ENCODE results near the gene THEMIS2. TPM values are rescaled to one million over a fixed set of nuclear protein-coding genes. Genes with fewer than 3 reads are reported as not detected.
"Not testable (repeated sequence)": the region's sequence is repeated elsewhere in the genome, so short reads cannot be mapped to it uniquely, and the experiment has no call there.

THEMIS2 gene
- 10 to 100 TPM; 58.9 to 60.1 TPM for total RNA-seq

GRCh38 chr1:27872059-27872801 lies at the start of gene THEMIS2:
THEMIS2 (plus strand) TSS chr1:27872544; CDS start chr1:27872572, 28 bp downstream.
- H3K4me3 Mint-ChIP-seq, result peak within 1 kb of the TSS; percentile 95
- CTCF ChIA-PET, result no interaction called here
- peaks cover 20% of the 10 kb centered on the region for H3K36me3 Mint-ChIP-seq (ENCODE audit: low read depth)

DNA sequence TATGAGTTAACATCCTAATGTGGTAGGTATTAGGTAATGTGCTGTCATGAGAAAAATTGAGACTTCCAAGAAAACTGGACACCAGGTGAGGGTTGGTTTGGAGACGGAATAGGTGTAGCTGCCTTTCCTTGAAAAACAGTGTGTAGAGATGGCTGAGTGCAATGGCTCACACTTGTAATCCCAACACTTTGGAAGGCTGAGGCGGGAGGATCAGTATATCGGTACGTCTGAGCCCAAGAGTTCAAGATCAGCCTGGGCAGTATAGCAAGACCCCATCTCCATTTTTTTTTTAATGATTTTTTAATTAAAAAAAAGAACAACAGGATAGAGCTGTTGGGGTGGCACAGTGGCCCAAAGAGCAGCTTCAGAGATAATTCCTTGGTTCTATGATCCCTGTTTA lies 48.6 kb upstream of the THEMIS2 start:
- H3K27ac Mint-ChIP-seq, result no peak overlapping the region
- CTCF ChIA-PET, result no interaction called here
- H3K36me3 Mint-ChIP-seq (ENCODE audit: low read depth), result peaks cover 30% of the 10 kb centered on the region
- no peak overlapping the region for H3K4me3 Mint-ChIP-seq
- no peaks in the 10 kb centered on the region for H3K9me3 Mint-ChIP-seq
- POLR2A ChIA-PET, result no interaction called here
- no peaks in the 10 kb centered on the region for H3K27me3 Mint-ChIP-seq
- DNase-seq, result no peak
- H3K4me1 Mint-ChIP-seq, result no peaks in the 10 kb centered on the region

More at GRCh38 chr1:27872059-27872801, at the start of gene THEMIS2:
- H3K27me3 Mint-ChIP-seq, result no peaks in the 10 kb centered on the region
- H3K9me3 Mint-ChIP-seq, result no peaks in the 10 kb centered on the region
- POLR2A ChIA-PET, result interaction anchor here (1.0 to 1.7 kb wide), 4 partner anchors 8 to 19 kb away, joined by 4 to 10 read pairs (median 6); no protein-coding TSS in a partner anchor
- peak within 1 kb of the TSS; percentile 82 for H3K27ac Mint-ChIP-seq
- peaks cover 58% of the 10 kb centered on the region for H3K4me1 Mint-ChIP-seq
- peak; percentile 80 for DNase-seq

DNA sequence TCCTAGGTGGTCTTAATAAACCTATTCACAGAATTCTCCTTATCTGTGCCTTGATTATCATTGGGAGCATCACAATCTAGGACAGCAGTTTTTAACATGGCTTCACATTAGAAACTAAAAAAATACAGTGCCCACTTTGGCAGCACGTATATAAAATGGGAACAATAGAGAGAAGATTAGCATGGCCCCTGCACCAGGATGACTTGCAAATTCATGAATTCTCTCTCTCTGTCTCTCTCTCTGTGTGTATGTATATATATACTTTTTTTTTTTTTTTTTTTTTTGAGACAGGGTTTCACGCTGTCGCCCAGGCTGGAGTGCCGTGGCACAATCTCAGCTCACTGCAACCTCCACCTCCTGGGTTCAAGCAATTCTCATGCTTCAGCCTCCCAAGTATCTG lies 47.9 kb upstream of the THEMIS2 start:
- Mint-ChIP-seq H3K4me1 (no peaks in the 10 kb centered on the region), H3K9me3 (no peaks in the 10 kb centered on the region), H3K4me3 (no peak overlapping the region), H3K36me3 (ENCODE audit: low read depth) (peaks cover 27% of the 10 kb centered on the region), H3K27me3 (no peaks in the 10 kb centered on the region), H3K27ac (no peak overlapping the region)
- no peak for DNase-seq
- POLR2A ChIA-PET, result no interaction called here
- CTCF ChIA-PET, result interaction anchor here (0.6 kb wide), 1 partner anchor 67 kb away, joined by 3 read pairs; no protein-coding TSS in a partner anchor

DNA sequence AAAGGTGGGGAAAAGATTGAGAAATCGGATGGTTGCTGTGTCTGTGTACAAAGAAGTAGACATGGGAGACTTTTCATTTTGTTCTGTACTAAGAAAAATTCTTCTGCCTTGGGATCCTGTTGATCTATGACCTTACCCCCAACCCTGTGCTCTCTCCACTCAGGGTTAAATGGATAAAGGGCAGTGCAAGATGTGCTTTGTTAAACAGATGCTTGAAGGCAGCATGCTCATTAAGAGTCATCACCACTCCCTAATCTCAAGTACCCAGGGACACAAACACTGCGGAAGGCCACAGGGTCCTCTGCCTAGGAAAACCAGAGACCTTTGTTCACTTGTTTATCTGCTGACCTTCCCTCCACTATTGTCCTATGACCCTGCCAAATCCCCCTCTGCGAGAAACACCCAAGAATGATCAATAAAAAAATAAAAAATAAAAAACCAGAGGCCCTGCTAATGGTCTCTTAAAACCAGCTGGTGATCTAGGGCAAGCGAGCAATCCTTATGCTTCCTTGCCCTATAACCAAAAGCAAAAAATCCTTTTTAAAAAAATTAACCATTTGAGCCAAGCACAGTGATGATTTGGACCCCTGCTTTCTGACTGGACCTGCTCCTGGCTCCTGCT lies 42.9 kb upstream of the THEMIS2 start:
- H3K36me3 Mint-ChIP-seq (ENCODE audit: low read depth), result peaks cover 14% of the 10 kb centered on the region
- H3K27ac Mint-ChIP-seq, result not testable (repeated sequence)
- POLR2A ChIA-PET, result interaction anchor here (0.9 to 3.7 kb wide), 8 partner anchors 12 to 819 kb away, joined by 3 to 35 read pairs (median 8); partner anchors contain the start of genes EYA3, FAM76A, IFI6 and RNU11

GRCh38 chr1:27830621-27831440 lies 41.5 kb upstream of the THEMIS2 start, which contains the start of gene PPP1R8:
PPP1R8 (plus strand) TSS chr1:27830782; CDS start chr1:27830836, 54 bp downstream.
- Mint-ChIP-seq H3K27me3 (no peaks in the 10 kb centered on the region), H3K36me3 (ENCODE audit: low read depth) (peaks cover 20% of the 10 kb centered on the region), H3K27ac (peak within 1 kb of the TSS; percentile 83), H3K4me3 (peak within 1 kb of the TSS; percentile 93), H3K9me3 (no peaks in the 10 kb centered on the region), H3K4me1 (peaks cover 37% of the 10 kb centered on the region)
- POLR2A ChIA-PET, result interaction anchor here (0.6 to 3.7 kb wide), 24 partner anchors 10 to 817 kb away, joined by 3 to 35 read pairs (median 4); partner anchors contain the start of genes EYA3, FAM76A, IFI6 and MED18
- DNase-seq, result peak; percentile 89
- CTCF ChIA-PET, result interaction anchor here (0.6 to 2.6 kb wide), 8 partner anchors 49 to 168 kb away, joined by 3 to 14 read pairs (median 3); partner anchors contain the start of genes FAM76A and STX12

More for the DNA sequence above, 42.9 kb upstream of the THEMIS2 start:
- not testable (repeated sequence) for H3K9me3 Mint-ChIP-seq, DNase-seq, H3K27me3 Mint-ChIP-seq
- Mint-ChIP-seq H3K4me1 (peaks cover 28% of the 10 kb centered on the region), H3K4me3 (peak overlapping the region; percentile 93)
- CTCF ChIA-PET, result interaction anchor here (0.5 to 1.6 kb wide), 2 partner anchors 104 to 106 kb away, joined by 4 to 6 read pairs; partner anchors contain the start of gene FAM76A

- DNase-seq, result no peak
- ChIA-PET CTCF (interaction anchor here (0.6 to 2.6 kb wide), 6 partner anchors 48 to 163 kb away, joined by 3 to 14 read pairs (median 3); partner anchors contain the start of gene STX12), POLR2A (interaction anchor here (0.6 to 3.7 kb wide), 11 partner anchors 9 to 256 kb away, joined by 3 to 35 read pairs (median 5); partner anchors contain the start of genes EYA3, FAM76A, IFI6 and STX12)
- H3K27ac Mint-ChIP-seq, result peak overlapping the region; percentile 83
- peaks cover 39% of the 10 kb centered on the region for H3K4me1 Mint-ChIP-seq
- H3K27me3 Mint-ChIP-seq, result no peaks in the 10 kb centered on the region
- H3K4me3 Mint-ChIP-seq, result peak overlapping the region; percentile 93
- H3K9me3 Mint-ChIP-seq, result no peaks in the 10 kb centered on the region
- peaks cover 24% of the 10 kb centered on the region for H3K36me3 Mint-ChIP-seq (ENCODE audit: low read depth)
Observed at GRCh38 chr1:27831568-27832410, 40.6 kb upstream of the THEMIS2 start.

GRCh38 chr1:27832762-27833161 lies 39.6 kb upstream of the THEMIS2 start:
- Mint-ChIP-seq H3K36me3 (ENCODE audit: low read depth) (peaks cover 26% of the 10 kb centered on the region), H3K4me1 (peaks cover 39% of the 10 kb centered on the region), H3K4me3 (peak overlapping the region; percentile 42), H3K9me3 (no peaks in the 10 kb centered on the region), H3K27me3 (no peaks in the 10 kb centered on the region), H3K27ac (no peak overlapping the region)
- no peak for DNase-seq
- CTCF ChIA-PET, result interaction anchor here (0.6 to 2.6 kb wide), 2 partner anchors 64 to 164 kb away, joined by 3 to 14 read pairs; no protein-coding TSS in a partner anchor
- POLR2A ChIA-PET, result interaction anchor here (0.7 to 3.7 kb wide), 2 partner anchors 59 to 161 kb away, joined by 4 to 35 read pairs; partner anchors contain the start of genes IFI6 and STX12

DNA sequence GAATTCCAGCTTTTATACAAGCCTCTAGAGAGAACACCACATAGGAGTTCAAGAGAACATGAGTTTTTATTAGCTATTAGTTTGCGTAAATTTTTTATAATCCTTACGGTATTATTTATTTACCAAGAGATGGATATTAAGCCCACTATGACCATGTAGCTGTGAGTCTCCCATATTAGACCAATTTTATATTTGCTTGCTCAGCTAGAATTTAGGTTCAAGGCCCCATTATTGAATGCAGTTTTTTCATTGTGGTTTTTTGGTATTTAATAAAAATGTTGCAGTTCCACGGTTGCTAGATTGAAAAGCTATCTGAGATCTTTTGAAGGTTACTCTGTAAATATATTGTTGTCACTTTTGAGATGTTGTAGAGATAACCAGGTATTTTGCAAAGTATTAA lies 38.9 kb upstream of the THEMIS2 start:
- H3K27ac Mint-ChIP-seq, result no peak overlapping the region
- no peaks in the 10 kb centered on the region for H3K27me3 Mint-ChIP-seq
- H3K9me3 Mint-ChIP-seq, result no peaks in the 10 kb centered on the region
- ChIA-PET POLR2A (interaction anchor here (3.7 kb wide), 1 partner anchor 60 kb away, joined by 35 read pairs; the partner anchor contains the start of gene STX12), CTCF (interaction anchor here (0.8 to 1.6 kb wide), 3 partner anchors 107 to 164 kb away, joined by 3 to 5 read pairs (median 3); partner anchors contain the start of gene FAM76A)
- DNase-seq, result no peak
- H3K4me1 Mint-ChIP-seq, result peaks cover 39% of the 10 kb centered on the region
- no peak overlapping the region for H3K4me3 Mint-ChIP-seq
- peaks cover 26% of the 10 kb centered on the region for H3K36me3 Mint-ChIP-seq (ENCODE audit: low read depth)

GRCh38 chr1:27835046-27835445 lies 37.3 kb upstream of the THEMIS2 start:
- Mint-ChIP-seq H3K36me3 (ENCODE audit: low read depth) (peaks cover 31% of the 10 kb centered on the region), H3K27me3 (no peaks in the 10 kb centered on the region), H3K4me3 (no peak overlapping the region), H3K4me1 (peaks cover 37% of the 10 kb centered on the region), H3K27ac (no peak overlapping the region), H3K9me3 (no peaks in the 10 kb centered on the region)
- ChIA-PET POLR2A (interaction anchor here (0.7 kb wide), 1 partner anchor 201 kb away, joined by 3 read pairs; no protein-coding TSS in a partner anchor), CTCF (interaction anchor here (1.5 kb wide), 1 partner anchor 109 kb away, joined by 3 read pairs; the partner anchor contains the start of gene FAM76A)
- DNase-seq, result no peak

DNA sequence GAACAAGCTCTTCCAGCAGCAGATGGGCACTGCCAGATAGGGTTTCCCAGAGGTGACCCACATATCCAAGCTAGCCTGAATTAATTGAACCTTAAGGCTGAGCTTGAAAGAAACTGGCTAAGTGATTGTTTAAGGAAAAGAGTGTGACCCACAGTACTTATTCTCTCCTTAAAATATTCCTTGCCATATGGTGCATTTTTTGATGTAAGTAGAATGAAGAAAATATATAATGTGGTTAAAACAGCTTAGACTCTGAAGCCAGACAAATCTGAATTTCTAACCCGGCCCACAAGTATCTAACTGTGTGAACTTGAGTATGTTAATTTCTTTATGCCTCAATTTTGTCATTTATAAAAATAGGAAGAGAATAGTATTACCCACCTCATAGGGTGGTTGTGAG lies 36.8 kb upstream of the THEMIS2 start:
- Mint-ChIP-seq H3K27ac (no peak overlapping the region), H3K4me3 (no peak overlapping the region), H3K9me3 (no peaks in the 10 kb centered on the region), H3K4me1 (peaks cover 37% of the 10 kb centered on the region), H3K36me3 (ENCODE audit: low read depth) (peaks cover 36% of the 10 kb centered on the region), H3K27me3 (no peaks in the 10 kb centered on the region)
- no peak for DNase-seq
- CTCF ChIA-PET, result interaction anchor here (1.5 kb wide), 1 partner anchor 110 kb away, joined by 3 read pairs; the partner anchor contains the start of gene FAM76A
- POLR2A ChIA-PET, result interaction anchor here (0.7 kb wide), 1 partner anchor 201 kb away, joined by 3 read pairs; no protein-coding TSS in a partner anchor

GRCh38 chr1:27849951-27850350 lies 22.4 kb upstream of the THEMIS2 start:
- ChIA-PET CTCF (no interaction called here), POLR2A (interaction anchor here (1.1 kb wide), 1 partner anchor 8 kb away, joined by 6 read pairs; no protein-coding TSS in a partner anchor)
- H3K36me3 Mint-ChIP-seq (ENCODE audit: low read depth), result peaks cover 55% of the 10 kb centered on the region

More at GRCh38 chr1:27849951-27850350, 22.4 kb upstream of the THEMIS2 start:
- Mint-ChIP-seq H3K4me1 (no peaks in the 10 kb centered on the region), H3K4me3 (no peak overlapping the region), H3K9me3 (no peaks in the 10 kb centered on the region), H3K27me3 (no peaks in the 10 kb centered on the region), H3K27ac (no peak overlapping the region)
- no peak for DNase-seq

All from activated CD4-positive, alpha-beta memory T cell treated with anti-CD3 and anti-CD28 coated beads, Interleukin-2, amount 10 ng/mL, durations not matched to agents 7 days and 5 days (primary cell).